H1 (cell line): ENCODE results near the gene SLC43A2.

Experiments
- BACH1 ChIP-seq: IDR thresholded peaks from 2 replicates; pipeline ENCODE4 v1.6.1; 2012; ENCODE audit warnings: low read length, improper control_type of control experiment
- JUN ChIP-seq: IDR thresholded peaks from 2 replicates; pipeline ENCODE4 v1.6.1; 2011; ENCODE audit warnings: low read depth, mild to moderate bottlenecking, improper control_type of control experiment, low read length
- POLR2A ChIP-seq, 2 experiments: IDR thresholded peaks; 1 replicate in 1 of 2; 2 replicates in 1 of 2; pipeline ENCODE4 v1.6.1; 2011; ENCODE audit warnings: low read depth in 2 of 2, low read length in 2 of 2, mild to moderate bottlenecking in 2 of 2; ENCODE audit errors: control extremely low read depth in 1 of 2
- POLR2AphosphoS5 ChIP-seq: IDR thresholded peaks from 2 replicates; pipeline ENCODE4 v1.6.1; 2011; ENCODE audit warnings: low read depth, low read length
- RAD21 ChIP-seq, 2 experiments: IDR thresholded peaks in 1 of 2; conservative IDR thresholded peaks in 1 of 2; 2 replicates each; pipeline ENCODE4 v1.6.1; 2011; ENCODE audit warnings: low read depth in 2 of 2, low read length in 2 of 2, improper control_type of control experiment in 1 of 2, inconsistent platforms in 1 of 2, mild to moderate bottlenecking in 1 of 2, moderate library complexity in 1 of 2
- SIN3A ChIP-seq, 2 experiments: IDR thresholded peaks in 1 of 2; conservative IDR thresholded peaks in 1 of 2; 2 replicates each; pipeline ENCODE4 v1.6.1; 2011 to 2012; ENCODE audit warnings: low read length in 2 of 2, improper control_type of control experiment in 1 of 2, low read depth in 1 of 2, mild to moderate bottlenecking in 1 of 2
- SP2 ChIP-seq: IDR thresholded peaks from 2 replicates; pipeline ENCODE4 v1.6.1; 2012; ENCODE audit warnings: mild to moderate bottlenecking, low read length, inconsistent platforms
- SUZ12 ChIP-seq: fragments of 200-600 bp; sonication (generic); IDR thresholded peaks from 2 replicates; pipeline ENCODE4 v1.6.1; 2012; ENCODE audit warnings: mild to moderate bottlenecking, inconsistent platforms, low read length, moderate library complexity, mixed read lengths
- TEAD4 ChIP-seq: IDR thresholded peaks from 2 replicates; pipeline ENCODE4 v1.6.1; 2012; ENCODE audit warnings: low read depth, low read length, inconsistent platforms, mixed read lengths
- ZNF274 ChIP-seq: IDR thresholded peaks from 2 replicates; pipeline ENCODE4 v1.7.0; 2012; ENCODE audit warnings: low read length, borderline replicate concordance; ENCODE audit errors: extremely low read depth
- TF ChIP-seq, protein P1 (sequence below): IDR thresholded peaks from 2 replicates; pipeline ENCODE4 v1.6.1; 2012; ENCODE audit warnings: inconsistent platforms

DNA sequence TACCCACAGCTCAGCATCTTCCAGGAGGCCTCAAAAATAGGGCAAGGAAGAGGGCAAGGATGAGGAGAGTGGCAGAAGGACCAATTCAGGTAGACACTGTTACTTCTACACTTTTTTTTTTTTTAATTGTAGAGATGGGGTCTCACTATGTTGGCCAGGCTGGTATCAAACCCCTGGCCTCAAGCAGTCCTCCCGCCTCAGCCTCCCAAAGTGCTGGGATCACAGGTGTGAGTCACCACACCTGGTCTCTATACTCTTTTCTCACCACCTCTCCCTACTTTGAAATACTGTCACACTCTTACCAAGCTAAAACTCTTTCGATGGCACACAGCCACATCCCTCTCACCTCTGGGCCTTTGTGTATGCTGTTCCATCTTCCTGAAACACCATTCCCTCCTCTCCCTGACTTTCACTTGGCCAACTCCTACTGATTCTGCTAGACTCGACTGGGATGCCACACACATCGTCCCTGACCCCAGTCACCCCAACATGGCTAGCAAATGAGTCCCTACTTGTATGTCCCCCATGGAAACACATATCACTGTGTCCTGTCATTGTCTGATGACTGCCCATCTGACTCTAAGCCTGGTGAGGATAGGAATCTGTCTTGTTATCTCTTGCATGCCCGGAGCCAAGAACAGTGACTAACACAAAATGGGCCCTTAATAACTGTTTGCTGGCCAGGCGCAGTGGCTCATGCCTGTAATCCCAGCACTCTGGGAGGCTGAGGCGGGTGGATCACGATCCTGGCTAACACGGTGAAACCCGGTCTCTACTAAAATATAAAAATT is 7.2 kb upstream of the SLC43A2 start:
- no peak for TF ChIP-seq POLR2A (IDR thresholded peaks at IDR 0.05; ENCODE audit: control extremely low read depth in 1 of 2, low read depth in 2 of 2, low read length in 2 of 2)
- TF ChIP-seq, protein P1, sequence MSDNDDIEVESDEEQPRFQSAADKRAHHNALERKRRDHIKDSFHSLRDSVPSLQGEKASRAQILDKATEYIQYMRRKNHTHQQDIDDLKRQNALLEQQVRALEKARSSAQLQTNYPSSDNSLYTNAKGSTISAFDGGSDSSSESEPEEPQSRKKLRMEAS = no peak
- no peak for TF ChIP-seq ZNF274
- TF ChIP-seq POLR2AphosphoS5 = no peak
- TF ChIP-seq JUN = no peak
- TF ChIP-seq BACH1 = no peak
- TF ChIP-seq SP2 = no peak
- no peak for TF ChIP-seq TEAD4
- TF ChIP-seq RAD21 (IDR thresholded peaks at IDR 0.05 in 1 of 2, conservative IDR thresholded peaks at IDR 0.05 in 1 of 2; ENCODE audit: low read depth in 2 of 2, low read length in 2 of 2) = no peak
- no peak for TF ChIP-seq SUZ12
- TF ChIP-seq SIN3A (conservative IDR thresholded peaks at IDR 0.05 in 1 of 2, IDR thresholded peaks at IDR 0.05 in 1 of 2; ENCODE audit: low read depth in 1 of 2, low read length in 2 of 2) = no peak
